ENCODE measurements around the gene QKI.

QKI gene

GRCh38 chr6:163626073-163626867 lies 211.8 kb downstream of the QKI start:
- DNase-seq, result peak; percentile 59

GRCh38 chr6:163627274-163628062 lies 212.9 kb downstream of the QKI start:
- DNase-seq, result peak; percentile 8

Measured in fibroblast of upper back skin (primary cell).